HepG2 (cell line): ENCODE data around the gene PCBD2. TPM values are rescaled to one million over a fixed set of nuclear protein-coding genes. Genes with fewer than 3 reads are reported as not detected.
A peak's percentile ranks its signal among the peaks of the same experiment; 100 is the strongest.

Source experiments
- GATAD1 ChIP-seq: IDR thresholded peaks from 2 replicates; pipeline ENCODE4 v1.6.1; 2016; ENCODE audit warnings: missing genetic modification reagents, missing compliant biosample characterization
- HBP1 ChIP-seq: IDR thresholded peaks from 2 replicates; pipeline ENCODE4 v1.6.1; 2016; ENCODE audit warnings: low read depth, control low read depth
- HIVEP1 ChIP-seq: sonication (generic); formaldehyde crosslinking; IDR thresholded peaks from 2 replicates; pipeline ENCODE4 v1.4.0; 2020; ENCODE audit warnings: mild to moderate bottlenecking, missing genetic modification reagents
- ISX ChIP-seq: sonication (generic); formaldehyde crosslinking; conservative IDR thresholded peaks from 2 replicates; pipeline ENCODE4 v1.5.0; 2020; ENCODE audit warnings: missing genetic modification reagents
- MBD4 ChIP-seq: IDR thresholded peaks from 2 replicates; pipeline ENCODE4 v1.6.1; 2012; ENCODE audit warnings: low read length, inconsistent platforms, borderline replicate concordance
- MIER2 ChIP-seq: IDR thresholded peaks from 2 replicates; pipeline ENCODE4 v1.6.1; 2016; ENCODE audit warnings: missing biosample characterization, missing genetic modification reagents
- NCOA2 ChIP-seq: sonication (generic); formaldehyde crosslinking; IDR thresholded peaks from 2 replicates; pipeline ENCODE4 v1.8.0; 2022; ENCODE audit warnings: inconsistent platforms
- PAF1 ChIP-seq: IDR thresholded peaks from 2 replicates; pipeline ENCODE4 v1.6.1; 2016; ENCODE audit warnings: missing genetic modification reagents, missing compliant biosample characterization
- RARA ChIP-seq: IDR thresholded peaks from 2 replicates; pipeline ENCODE4 v1.6.1; 2016; ENCODE audit warnings: missing genetic modification reagents, missing compliant biosample characterization
- REST ChIP-seq, 2 experiments: IDR thresholded peaks; 2 replicates each; pipeline ENCODE4 v1.6.1; 2011 to 2012; ENCODE audit warnings: low read length in 2 of 2, borderline replicate concordance in 1 of 2, low read depth in 1 of 2, mild to moderate bottlenecking in 1 of 2, moderate library complexity in 1 of 2
- TBX2 ChIP-seq: sonication (generic); formaldehyde crosslinking; IDR thresholded peaks from 2 replicates; pipeline ENCODE4 v1.5.0; 2020; ENCODE audit warnings: missing genetic modification reagents, mild to moderate bottlenecking, borderline replicate concordance
- THAP7 ChIP-seq: sonication (generic); formaldehyde crosslinking; IDR thresholded peaks from 2 replicates; pipeline ENCODE4 v1.8.1; 2023; ENCODE audit warnings: mild to moderate bottlenecking, missing genetic modification reagents
- TRIM22 ChIP-seq: fragments of 450-650 bp; IDR thresholded peaks from 2 replicates; pipeline ENCODE4 v1.6.1; 2017
- ZBTB44 ChIP-seq: sonication (generic); formaldehyde crosslinking; IDR thresholded peaks from 2 replicates; pipeline ENCODE4 v1.4.0; 2020; ENCODE audit warnings: missing genetic modification reagents
- ZFP82 ChIP-seq: sonication (generic); formaldehyde crosslinking; IDR thresholded peaks from 2 replicates; pipeline ENCODE4 v1.5.1; 2020; ENCODE audit warnings: mild to moderate bottlenecking, missing genetic modification reagents, borderline replicate concordance
- ZNF160 ChIP-seq: sonication (generic); formaldehyde crosslinking; IDR thresholded peaks from 2 replicates; pipeline ENCODE4 v1.8.0; 2022; ENCODE audit warnings: mild to moderate bottlenecking, inconsistent platforms, missing genetic modification reagents
- ZNF232 ChIP-seq: sonication (generic); formaldehyde crosslinking; IDR thresholded peaks from 2 replicates; pipeline ENCODE4 v1.4.0; 2020; ENCODE audit warnings: missing genetic modification reagents, borderline replicate concordance
- ZNF296 ChIP-seq: sonication (generic); formaldehyde crosslinking; conservative IDR thresholded peaks from 2 replicates; pipeline ENCODE4 v1.5.0; 2020; ENCODE audit warnings: mild to moderate bottlenecking, missing genetic modification reagents
- ZNF607 ChIP-seq: sonication (generic); formaldehyde crosslinking; IDR thresholded peaks from 2 replicates; pipeline ENCODE4 v1.5.1; 2020; ENCODE audit warnings: missing genetic modification reagents, mild to moderate bottlenecking, borderline replicate concordance
- ZNF616 ChIP-seq: sonication (generic); formaldehyde crosslinking; IDR thresholded peaks from 2 replicates; pipeline ENCODE4 v1.5.0; 2020; ENCODE audit warnings: low read depth, mild to moderate bottlenecking, missing genetic modification reagents
- ZNF678 ChIP-seq: sonication (generic); formaldehyde crosslinking; IDR thresholded peaks from 2 replicates; pipeline ENCODE4 v1.4.0; 2020; ENCODE audit warnings: mild to moderate bottlenecking, missing genetic modification reagents
- ZSCAN9 ChIP-seq: IDR thresholded peaks from 2 replicates; pipeline ENCODE4 v1.6.1; 2016; ENCODE audit warnings: borderline replicate concordance
- polyA plus RNA-seq, 8 experiments: library from polyadenylated mRNA; depleted of rRNA in 3 of 8; stranded (reverse) in 7 of 8; unstranded in 1 of 8; fragments of >200 nt; fragmentation: Illumina TruSeq in 4 of 8; extraction: Trizol in 4 of 8; gene quantifications; 2 replicates each; pipeline versions ENCODE4 v1.2.1 to v1.2.3, GENCODE V29; 2011 to 2016; ENCODE audit warnings: low read depth in 4 of 8, missing spikeins in 1 of 8, mixed read lengths in 1 of 8; ENCODE audit not compliant: insufficient read depth in 1 of 8
- total RNA-seq, 5 experiments: library from RNA; depleted of rRNA; stranded (reverse); fragments of >200 nt; fragmentation: Illumina TruSeq; extraction: Trizol; gene quantifications; 2 replicates each; pipeline ENCODE4 v1.2.3, GENCODE V29; 2016; ENCODE audit warnings: low read depth in 1 of 5

Gene PCBD2
- total and polyA plus RNA-seq, 2 of the 13 experiments (the other 11 are each of a cell fraction or from before 2014, with no cell fraction given) = 5.5 to 12.0 TPM

GRCh38 chr5:134904610-134905245, at the start of gene PCBD2 (continued):
- TF ChIP-seq REST (IDR thresholded peaks at IDR 0.05; ENCODE audit: borderline replicate concordance in 1 of 2, low read depth in 1 of 2, low read length in 2 of 2) (no peak), ZSCAN9 (CRISPR knock-in tag) (no peak; the same call in 1 of the 2 replicates), TBX2 (CRISPR knock-in tag) (no peak; the same call in 1 of the 2 replicates), TRIM22 (no peak), ZNF607 (CRISPR knock-in tag) (peak; percentile 58; the same call in 1 of the 2 replicates), RARA (peak; percentile 22; the same call in 1 of the 2 replicates), ZFP82 (no peak), ZBTB44 (CRISPR knock-in tag) (no peak), ZNF616 (CRISPR knock-in tag) (no peak), ZNF296 (CRISPR knock-in tag) (no peak), GATAD1 (CRISPR knock-in tag) (peak; percentile 72), HIVEP1 (CRISPR knock-in tag) (no peak; the same call in 1 of the 2 replicates), ISX (CRISPR knock-in tag) (no peak), ZNF160 (CRISPR knock-in tag) (peak; percentile 73; the same call in 1 of the 2 replicates), NCOA2 (CRISPR knock-in tag) (peak; percentile 15; the same call in 1 of the 2 replicates), PAF1 (CRISPR knock-in tag) (no peak), MBD4 (no peak), MIER2 (CRISPR knock-in tag) (no peak), HBP1 (CRISPR knock-in tag) (0 out of 2 replicates have a peak, but pooled peaks have one; percentile 4), THAP7 (CRISPR knock-in tag) (no peak), ZNF678 (CRISPR knock-in tag) (no peak), ZNF232 (no peak)
